ENCODE measurements around the gene C17orf100. TPM values are rescaled to one million over a fixed set of nuclear protein-coding genes. Genes with fewer than 3 reads are reported as not detected.

Gene C17orf100
- total and polyA plus RNA-seq, 2 of the 13 experiments (the other 11 are each of a cell fraction or from before 2014, with no cell fraction given): 3.6 to 8.7 TPM

DNA sequence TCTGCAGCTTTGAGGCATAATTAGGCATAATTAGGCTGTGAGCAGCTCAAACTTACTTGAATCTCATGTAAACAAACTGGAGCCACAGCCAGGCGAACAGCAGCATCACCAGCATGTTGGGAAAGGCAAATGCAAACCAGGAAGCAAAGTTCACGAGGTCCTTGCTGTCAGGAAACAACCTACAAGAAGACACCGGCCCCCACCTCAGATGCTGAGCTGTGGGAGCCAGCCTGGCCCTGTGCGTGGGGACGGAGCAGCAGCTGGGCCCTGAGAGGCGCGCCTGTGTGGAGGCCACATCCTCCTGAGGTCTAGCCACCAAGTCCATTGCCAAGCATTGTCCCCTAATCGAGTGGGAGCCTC, 49.4 kb downstream of the C17orf100 start (continued):
- TF ChIP-seq, protein P1, sequence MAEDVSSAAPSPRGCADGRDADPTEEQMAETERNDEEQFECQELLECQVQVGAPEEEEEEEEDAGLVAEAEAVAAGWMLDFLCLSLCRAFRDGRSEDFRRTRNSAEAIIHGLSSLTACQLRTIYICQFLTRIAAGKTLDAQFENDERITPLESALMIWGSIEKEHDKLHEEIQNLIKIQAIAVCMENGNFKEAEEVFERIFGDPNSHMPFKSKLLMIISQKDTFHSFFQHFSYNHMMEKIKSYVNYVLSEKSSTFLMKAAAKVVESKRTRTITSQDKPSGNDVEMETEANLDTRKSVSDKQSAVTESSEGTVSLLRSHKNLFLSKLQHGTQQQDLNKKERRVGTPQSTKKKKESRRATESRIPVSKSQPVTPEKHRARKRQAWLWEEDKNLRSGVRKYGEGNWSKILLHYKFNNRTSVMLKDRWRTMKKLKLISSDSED (CRISPR knock-in tag; IDR thresholded peaks at IDR 0.05): no peak
- 0 out of 2 replicates have a peak, but pooled peaks have one; percentile 29 for TF ChIP-seq SIN3A (IDR thresholded peaks at IDR 0.05; ENCODE audit: borderline replicate concordance, low read depth, low read length)
- no peak for TF ChIP-seq TARDBP (CRISPR knock-in tag; IDR thresholded peaks at IDR 0.05)
- TF ChIP-seq BRD4 (CRISPR knock-in tag; IDR thresholded peaks at IDR 0.05): peak; percentile 5; the same call in 1 of the 2 replicates
- no peak for TF ChIP-seq ZNF501 (CRISPR knock-in tag; IDR thresholded peaks at IDR 0.05)
- TF ChIP-seq ZNF563 (CRISPR knock-in tag; IDR thresholded peaks at IDR 0.05): no peak
- no peak for TF ChIP-seq ZNF790 (CRISPR knock-in tag; IDR thresholded peaks at IDR 0.05; ENCODE audit: borderline replicate concordance)
- TF ChIP-seq ZSCAN29 (CRISPR knock-in tag; conservative IDR thresholded peaks at IDR 0.05): no peak
- no peak for TF ChIP-seq JDP2 (CRISPR knock-in tag; IDR thresholded peaks at IDR 0.05; ENCODE audit: borderline replicate concordance)
- TF ChIP-seq, protein P2, sequence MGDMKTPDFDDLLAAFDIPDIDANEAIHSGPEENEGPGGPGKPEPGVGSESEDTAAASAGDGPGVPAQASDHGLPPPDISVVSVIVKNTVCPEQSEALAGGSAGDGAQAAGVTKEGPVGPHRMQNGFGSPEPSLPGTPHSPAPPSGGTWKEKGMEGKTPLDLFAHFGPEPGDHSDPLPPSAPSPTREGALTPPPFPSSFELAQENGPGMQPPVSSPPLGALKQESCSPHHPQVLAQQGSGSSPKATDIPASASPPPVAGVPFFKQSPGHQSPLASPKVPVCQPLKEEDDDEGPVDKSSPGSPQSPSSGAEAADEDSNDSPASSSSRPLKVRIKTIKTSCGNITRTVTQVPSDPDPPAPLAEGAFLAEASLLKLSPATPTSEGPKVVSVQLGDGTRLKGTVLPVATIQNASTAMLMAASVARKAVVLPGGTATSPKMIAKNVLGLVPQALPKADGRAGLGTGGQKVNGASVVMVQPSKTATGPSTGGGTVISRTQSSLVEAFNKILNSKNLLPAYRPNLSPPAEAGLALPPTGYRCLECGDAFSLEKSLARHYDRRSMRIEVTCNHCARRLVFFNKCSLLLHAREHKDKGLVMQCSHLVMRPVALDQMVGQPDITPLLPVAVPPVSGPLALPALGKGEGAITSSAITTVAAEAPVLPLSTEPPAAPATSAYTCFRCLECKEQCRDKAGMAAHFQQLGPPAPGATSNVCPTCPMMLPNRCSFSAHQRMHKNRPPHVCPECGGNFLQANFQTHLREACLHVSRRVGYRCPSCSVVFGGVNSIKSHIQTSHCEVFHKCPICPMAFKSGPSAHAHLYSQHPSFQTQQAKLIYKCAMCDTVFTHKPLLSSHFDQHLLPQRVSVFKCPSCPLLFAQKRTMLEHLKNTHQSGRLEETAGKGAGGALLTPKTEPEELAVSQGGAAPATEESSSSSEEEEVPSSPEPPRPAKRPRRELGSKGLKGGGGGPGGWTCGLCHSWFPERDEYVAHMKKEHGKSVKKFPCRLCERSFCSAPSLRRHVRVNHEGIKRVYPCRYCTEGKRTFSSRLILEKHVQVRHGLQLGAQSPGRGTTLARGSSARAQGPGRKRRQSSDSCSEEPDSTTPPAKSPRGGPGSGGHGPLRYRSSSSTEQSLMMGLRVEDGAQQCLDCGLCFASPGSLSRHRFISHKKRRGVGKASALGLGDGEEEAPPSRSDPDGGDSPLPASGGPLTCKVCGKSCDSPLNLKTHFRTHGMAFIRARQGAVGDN (CRISPR knock-in tag; IDR thresholded peaks at IDR 0.05): peak; percentile 87
- TF ChIP-seq SKI (IDR thresholded peaks at IDR 0.05; ENCODE audit: partially characterized antibody): no peak
- no peak for TF ChIP-seq SPEN (CRISPR knock-in tag; IDR thresholded peaks at IDR 0.05; ENCODE audit: low read depth)
- TF ChIP-seq ATF1 (CRISPR knock-in tag; IDR thresholded peaks at IDR 0.05): no peak
- TF ChIP-seq, protein P3, sequence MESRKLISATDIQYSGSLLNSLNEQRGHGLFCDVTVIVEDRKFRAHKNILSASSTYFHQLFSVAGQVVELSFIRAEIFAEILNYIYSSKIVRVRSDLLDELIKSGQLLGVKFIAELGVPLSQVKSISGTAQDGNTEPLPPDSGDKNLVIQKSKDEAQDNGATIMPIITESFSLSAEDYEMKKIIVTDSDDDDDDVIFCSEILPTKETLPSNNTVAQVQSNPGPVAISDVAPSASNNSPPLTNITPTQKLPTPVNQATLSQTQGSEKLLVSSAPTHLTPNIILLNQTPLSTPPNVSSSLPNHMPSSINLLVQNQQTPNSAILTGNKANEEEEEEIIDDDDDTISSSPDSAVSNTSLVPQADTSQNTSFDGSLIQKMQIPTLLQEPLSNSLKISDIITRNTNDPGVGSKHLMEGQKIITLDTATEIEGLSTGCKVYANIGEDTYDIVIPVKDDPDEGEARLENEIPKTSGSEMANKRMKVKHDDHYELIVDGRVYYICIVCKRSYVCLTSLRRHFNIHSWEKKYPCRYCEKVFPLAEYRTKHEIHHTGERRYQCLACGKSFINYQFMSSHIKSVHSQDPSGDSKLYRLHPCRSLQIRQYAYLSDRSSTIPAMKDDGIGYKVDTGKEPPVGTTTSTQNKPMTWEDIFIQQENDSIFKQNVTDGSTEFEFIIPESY (CRISPR knock-in tag; IDR thresholded peaks at IDR 0.05): no peak
- TF ChIP-seq YY1 (IDR thresholded peaks at IDR 0.05; ENCODE audit: insufficient read depth, insufficient replicate concordance, low read depth, low read length): no peak
- no peak; the same call in 1 of the 2 replicates for TF ChIP-seq ZNF607 (CRISPR knock-in tag; IDR thresholded peaks at IDR 0.05; ENCODE audit: borderline replicate concordance)
- TF ChIP-seq, protein P4, sequence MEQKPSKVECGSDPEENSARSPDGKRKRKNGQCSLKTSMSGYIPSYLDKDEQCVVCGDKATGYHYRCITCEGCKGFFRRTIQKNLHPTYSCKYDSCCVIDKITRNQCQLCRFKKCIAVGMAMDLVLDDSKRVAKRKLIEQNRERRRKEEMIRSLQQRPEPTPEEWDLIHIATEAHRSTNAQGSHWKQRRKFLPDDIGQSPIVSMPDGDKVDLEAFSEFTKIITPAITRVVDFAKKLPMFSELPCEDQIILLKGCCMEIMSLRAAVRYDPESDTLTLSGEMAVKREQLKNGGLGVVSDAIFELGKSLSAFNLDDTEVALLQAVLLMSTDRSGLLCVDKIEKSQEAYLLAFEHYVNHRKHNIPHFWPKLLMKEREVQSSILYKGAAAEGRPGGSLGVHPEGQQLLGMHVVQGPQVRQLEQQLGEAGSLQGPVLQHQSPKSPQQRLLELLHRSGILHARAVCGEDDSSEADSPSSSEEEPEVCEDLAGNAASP (CRISPR knock-in tag; IDR thresholded peaks at IDR 0.05; ENCODE audit: borderline replicate concordance): peak; percentile 73
- no peak for TF ChIP-seq JUND (CRISPR knock-in tag; IDR thresholded peaks at IDR 0.05)
- no peak for TF ChIP-seq ATF7 (IDR thresholded peaks at IDR 0.05)
- no peak for TF ChIP-seq ATF7 (CRISPR knock-in tag; IDR thresholded peaks at IDR 0.05)
- TF ChIP-seq, protein P5, sequence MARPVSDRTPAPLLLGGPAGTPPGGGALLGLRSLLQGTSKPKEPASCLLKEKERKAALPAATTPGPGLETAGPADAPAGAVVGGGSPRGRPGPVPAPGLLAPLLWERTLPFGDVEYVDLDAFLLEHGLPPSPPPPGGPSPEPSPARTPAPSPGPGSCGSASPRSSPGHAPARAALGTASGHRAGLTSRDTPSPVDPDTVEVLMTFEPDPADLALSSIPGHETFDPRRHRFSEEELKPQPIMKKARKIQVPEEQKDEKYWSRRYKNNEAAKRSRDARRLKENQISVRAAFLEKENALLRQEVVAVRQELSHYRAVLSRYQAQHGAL (CRISPR knock-in tag; IDR thresholded peaks at IDR 0.05; ENCODE audit: not compliant biosample characterization): no peak
- no peak for TF ChIP-seq SCMH1 (CRISPR knock-in tag; IDR thresholded peaks at IDR 0.05; ENCODE audit: borderline replicate concordance)
